Measurements from ENCODE around the gene PTOV1. TPM values are rescaled to one million over a fixed set of nuclear protein-coding genes. Genes with fewer than 3 reads are reported as not detected.
"Not testable (repeated sequence)": the region's sequence is repeated elsewhere in the genome, so short reads cannot be mapped to it uniquely, and the experiment has no call there.

Gene PTOV1
- total RNA-seq, 1 donor from 2014 or later, result 143 TPM

DNA sequence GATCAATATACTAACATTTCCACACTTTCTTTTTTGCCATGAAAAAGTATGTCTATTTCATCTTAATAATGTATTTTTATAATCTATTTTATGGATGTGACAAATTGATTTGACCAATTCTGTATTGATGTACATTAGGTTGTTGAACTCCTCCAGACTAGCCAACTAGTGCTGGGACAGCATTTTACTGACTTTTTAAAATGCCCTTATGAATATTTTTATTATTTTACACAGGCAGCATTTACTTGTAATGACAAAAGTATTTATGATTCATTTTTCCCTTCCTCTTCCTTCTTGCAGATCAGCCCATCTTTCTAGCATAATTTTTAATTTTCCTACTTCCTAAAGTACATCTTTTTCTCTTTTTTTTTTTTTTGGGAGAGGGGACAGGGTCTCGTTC is 36.9 kb upstream of the PTOV1 start:
- ATAC-seq (no peak), DNase-seq (ENCODE audit: low spot score) (no peak)
- intact Hi-C loops (cut with DNase I), result no loop called here

DNA sequence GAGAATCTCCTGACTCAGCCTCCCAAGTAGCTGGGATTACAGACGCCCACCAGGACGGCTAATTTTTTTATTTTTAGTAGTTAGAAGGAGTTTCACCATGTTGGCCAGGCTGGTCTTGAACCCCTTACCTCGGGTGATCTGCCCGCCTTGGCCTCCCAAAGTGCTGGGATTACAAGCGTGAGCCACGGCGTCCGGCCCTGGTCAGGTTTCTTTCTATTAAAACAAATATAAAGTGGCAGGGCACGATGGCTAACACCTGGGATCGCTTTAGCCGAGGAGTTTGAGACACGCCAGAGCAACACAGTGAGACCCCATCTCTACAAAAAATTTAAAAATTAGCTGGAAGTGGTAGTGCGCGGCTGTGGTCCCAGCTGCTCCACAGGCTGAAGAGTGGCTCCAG is 34.4 kb upstream of the PTOV1 start:
- DNase-seq (ENCODE audit: low spot score) (no peak), ATAC-seq (no peak)
- intact Hi-C loops (cut with DNase I), result no loop called here

DNA sequence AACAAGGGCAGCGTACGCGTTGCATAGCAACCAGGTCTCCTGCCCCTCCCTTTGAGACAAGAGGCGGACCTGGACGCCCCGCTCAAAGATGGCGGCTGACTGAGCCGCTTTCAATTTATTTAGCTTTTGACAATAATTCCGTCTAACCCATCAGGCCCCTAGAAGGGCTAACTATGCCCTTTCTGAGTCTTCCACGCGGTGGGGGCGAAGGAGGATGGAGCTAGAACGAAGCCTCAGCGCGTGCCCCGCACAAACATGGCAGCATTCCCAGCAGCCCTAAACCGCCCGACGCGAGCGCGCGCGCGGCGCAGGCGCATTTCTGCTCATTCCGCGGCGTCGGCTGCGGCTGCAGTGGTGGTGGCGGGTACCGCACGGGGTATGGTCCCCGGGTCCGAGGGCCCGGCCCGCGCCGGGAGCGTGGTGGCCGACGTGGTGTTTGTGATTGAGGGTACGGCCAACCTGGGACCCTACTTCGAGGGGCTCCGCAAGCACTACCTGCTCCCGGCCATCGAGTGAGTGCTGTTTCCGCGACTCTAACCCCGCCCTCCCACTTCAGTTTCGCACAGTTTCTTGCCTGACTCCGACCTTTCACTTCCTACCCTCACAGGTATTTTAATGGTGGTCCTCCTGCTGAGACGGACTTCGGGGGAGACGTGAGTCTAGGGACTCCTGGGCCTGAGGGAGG is 32.9 kb upstream of the PTOV1 start, which contains the start of gene MED25:
TSS of gene MED25 (plus strand) at position 326 of the 685 bp plus-strand sequence. CDS start at position 379, 53 bp downstream.
- DNase-seq (ENCODE audit: low spot score) (peak; percentile 92), ATAC-seq (peak; percentile 84)
- intact Hi-C loops (cut with DNase I), result no loop called here

DNA sequence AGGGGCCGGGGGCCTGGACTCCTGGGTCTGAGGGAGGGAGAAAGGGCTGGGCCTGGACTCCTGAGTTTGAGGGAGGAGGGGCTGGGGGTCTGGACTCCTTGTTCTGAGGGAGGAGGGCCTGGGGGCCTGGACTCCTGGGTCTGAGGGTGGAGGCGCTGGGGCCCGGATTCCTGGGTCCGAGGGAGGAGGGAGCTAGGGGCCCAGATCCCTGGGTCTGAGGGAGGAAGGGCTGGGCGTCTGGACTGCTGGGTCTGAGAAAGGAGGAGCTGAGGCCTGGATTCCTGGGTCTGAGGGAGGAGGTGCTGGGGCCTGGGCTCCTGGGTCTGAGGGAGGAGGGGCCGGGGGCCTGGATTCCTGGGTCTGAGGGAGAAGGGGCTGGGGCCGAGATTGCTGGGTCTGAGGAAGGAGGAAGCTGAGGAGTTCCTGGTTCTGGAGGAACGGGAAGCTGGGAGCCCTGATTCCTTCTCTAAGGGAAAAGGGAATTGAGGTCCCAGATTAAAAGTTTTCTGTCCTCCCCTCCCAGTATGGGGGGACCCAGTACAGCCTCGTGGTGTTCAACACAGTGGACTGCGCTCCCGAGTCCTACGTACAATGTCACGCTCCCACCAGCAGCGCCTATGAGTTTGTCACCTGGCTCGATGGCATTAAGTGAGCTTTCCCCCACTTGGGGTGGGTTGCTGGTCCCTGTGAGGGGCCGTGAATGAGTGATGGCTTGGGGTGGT is 32.1 kb upstream of the PTOV1 start:
- DNase-seq (ENCODE audit: low spot score) (no peak), ATAC-seq (no peak)
- intact Hi-C loops (cut with DNase I), result no loop called here

DNA sequence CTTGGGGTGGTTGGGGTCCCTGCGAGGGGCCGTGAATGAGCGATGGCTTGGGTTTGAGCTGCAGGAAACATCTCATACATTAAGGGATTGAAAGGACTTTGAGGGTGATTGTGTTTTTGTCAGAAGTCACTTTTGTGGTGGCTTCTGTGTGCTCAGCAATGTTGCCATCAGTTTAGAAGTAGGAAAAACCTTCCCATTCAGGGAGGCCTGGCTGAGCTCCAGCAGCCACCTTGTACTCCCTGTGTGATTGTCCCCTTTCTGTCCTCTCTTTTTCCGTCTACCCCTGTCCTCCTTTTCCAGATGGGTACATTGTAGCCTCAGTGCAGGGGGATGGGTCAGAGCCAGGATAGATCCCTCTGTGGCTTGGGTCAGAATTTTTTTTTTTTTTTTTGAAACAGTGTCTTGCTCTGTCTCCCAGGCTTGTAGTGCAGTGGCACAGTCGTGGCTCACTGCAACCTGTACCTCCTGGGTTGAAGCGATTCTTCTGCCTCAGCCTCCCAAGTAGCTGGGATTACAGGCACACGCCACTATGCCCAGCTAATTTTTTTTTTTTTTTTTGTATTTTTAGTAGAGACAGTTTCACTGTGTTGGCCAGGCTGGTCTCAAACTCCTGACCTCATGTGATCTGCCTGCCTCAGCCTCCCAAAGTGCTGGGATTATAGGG is 31.4 kb upstream of the PTOV1 start:
- DNase-seq (ENCODE audit: low spot score); intact Hi-C loops (cut with DNase I); ATAC-seq: not testable (repeated sequence)

DNA sequence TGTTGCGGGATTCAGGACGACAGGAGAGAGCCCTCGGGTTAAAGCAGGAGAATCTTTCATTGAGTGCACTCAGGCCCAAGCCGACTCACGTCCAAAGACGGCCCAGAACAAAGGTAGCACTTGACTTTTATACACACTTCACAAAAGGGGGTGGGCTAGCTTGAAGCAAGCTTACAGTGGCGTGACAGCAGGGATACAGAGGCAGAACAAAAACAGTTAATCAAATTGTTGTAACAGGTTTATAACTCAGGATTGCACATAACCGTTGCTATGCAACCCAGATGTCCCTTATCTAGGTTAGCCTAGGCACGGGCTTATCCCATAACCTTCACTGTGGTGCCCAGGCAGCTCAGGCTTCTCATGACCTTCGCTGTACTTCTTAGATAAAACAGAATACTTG is 30.8 kb upstream of the PTOV1 start:
- ATAC-seq (no peak), DNase-seq (ENCODE audit: low spot score) (no peak)
- intact Hi-C loops (cut with DNase I), result no loop called here

DNA sequence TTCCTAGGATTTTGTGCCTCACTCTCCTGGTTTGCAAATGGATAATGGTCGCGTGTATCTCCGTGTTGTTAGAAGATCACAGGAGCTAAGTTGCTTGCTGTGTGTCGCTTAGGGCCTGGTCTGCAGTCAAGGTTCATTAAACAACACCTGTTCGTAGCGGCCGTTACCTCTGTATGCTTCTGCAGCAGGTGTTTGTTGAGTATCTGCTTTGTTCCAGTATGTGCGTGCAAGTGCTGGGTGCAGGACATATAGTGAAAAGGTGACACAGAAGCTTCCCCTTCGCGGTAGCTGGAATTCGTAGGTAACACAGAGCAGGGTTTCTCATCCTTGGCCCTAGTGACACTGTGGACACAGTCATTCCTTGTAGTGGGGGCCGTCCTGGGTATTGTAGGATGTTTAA is 27.5 kb upstream of the PTOV1 start:
- DNase-seq (ENCODE audit: low spot score), result no peak
- intact Hi-C loops (cut with DNase I), result no loop called here
- ATAC-seq, result no peak

DNA sequence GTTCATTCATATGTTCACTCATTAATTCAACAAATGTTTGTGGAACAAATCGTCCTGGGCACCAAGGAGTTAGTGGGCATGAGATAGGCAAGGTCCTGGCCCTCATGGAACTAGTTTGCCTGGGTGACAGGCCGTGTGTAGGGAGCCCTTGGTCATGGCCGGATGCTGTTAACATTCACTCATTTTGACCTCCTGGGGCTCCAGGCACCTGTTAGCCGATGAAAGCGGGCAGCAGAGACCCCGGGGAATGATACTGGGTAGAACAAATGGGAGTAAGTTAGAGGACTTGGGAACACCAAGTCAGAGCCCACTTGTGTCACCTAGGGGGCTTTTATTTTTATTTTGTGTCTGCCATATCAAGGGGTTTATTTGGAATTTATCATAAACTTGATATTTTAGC is 26.3 kb upstream of the PTOV1 start:
- ATAC-seq, result no peak
- intact Hi-C loops (cut with DNase I), result no loop called here

DNA sequence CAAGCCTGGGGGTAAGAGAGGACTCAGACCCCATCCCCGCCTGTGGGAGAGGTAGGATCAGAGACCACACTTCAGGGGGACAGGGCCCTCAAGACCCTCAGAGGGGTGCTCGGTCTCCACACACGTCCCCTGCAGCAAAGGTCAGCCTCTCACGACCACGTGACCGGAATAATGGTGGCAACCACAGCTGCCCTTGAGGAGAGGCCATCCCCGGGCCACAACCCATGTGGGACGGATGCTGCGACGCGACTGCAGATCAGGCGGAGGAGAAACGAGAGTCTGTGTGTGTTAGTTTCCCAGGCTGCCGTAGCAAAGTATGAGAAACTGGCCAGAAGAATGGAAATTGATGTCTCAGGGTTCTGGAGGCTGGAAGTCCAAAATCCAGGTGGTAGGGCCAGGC is 23.9 kb upstream of the PTOV1 start:
- intact Hi-C loops (cut with DNase I), result no loop called here
- DNase-seq (ENCODE audit: low spot score) (no peak), ATAC-seq (no peak)

More for the DNA sequence above, 26.3 kb upstream of the PTOV1 start:
- DNase-seq (ENCODE audit: low spot score), result no peak

DNA sequence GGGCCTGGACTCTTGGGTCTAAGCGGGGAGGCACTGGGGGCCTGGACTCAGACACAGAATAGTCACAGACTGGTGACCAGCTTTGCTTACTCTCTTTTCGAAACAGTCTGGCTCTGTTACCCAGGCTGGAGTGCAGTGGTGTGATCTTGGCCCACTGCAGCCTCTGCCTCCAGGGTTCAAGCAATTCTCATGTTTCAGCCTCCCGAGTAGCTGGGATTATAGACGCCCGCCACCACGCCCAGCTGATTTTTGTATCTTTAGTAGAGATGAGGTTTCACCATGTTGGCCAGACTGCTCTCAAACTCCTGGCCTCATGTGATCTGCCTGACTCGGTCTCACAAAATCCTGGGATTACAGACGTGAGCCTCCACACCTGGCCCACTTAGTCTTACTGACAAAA is 21.8 kb upstream of the PTOV1 start:
- ATAC-seq (no peak), DNase-seq (ENCODE audit: low spot score) (no peak)
- intact Hi-C loops (cut with DNase I), result no loop called here

DNA sequence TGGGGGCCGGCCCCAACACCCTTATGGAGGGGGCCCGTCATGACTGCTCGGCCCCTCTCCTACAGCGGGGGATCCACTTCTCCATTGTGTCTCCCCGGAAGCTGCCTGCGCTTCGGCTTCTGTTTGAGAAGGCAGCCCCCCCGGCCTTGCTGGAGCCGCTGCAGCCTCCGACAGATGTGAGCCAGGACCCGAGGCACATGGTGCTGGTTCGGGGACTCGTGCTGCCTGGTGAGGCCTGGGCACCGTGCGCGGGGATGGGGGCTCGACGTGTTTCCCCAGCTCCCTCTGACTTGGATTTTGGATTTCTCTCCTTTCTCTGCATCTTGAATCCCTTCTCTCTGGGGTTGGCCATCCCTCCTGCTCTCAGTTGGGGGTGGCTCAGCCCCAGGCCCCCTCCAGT is 21.2 kb upstream of the PTOV1 start:
- intact Hi-C loops (cut with DNase I), result no loop called here
- no peak for ATAC-seq

DNA sequence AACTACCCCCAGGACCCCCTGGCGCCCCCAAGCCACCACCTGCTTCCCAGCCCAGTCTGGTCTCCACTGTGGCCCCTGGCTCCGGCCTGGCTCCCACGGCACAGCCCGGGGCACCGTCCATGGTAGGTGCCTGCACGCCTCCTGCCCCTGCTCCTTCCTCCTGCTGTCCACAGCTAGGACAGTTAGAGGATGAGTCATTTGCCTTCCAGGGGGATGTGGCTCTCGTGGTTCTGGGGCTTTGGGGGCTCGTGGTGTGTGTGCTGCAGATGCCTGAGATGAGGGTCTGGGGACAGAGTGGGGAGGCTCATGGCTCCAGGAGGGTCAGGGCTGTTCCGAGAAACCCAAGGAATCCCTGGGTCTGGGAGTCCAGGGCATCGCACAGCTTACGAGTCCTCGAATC is 20.2 kb upstream of the PTOV1 start:
- no peak for DNase-seq (ENCODE audit: low spot score)
- intact Hi-C loops (cut with DNase I), result no loop called here
- ATAC-seq, result no peak

More for the DNA sequence above, 21.2 kb upstream of the PTOV1 start:
- no peak for DNase-seq (ENCODE audit: low spot score)

DNA sequence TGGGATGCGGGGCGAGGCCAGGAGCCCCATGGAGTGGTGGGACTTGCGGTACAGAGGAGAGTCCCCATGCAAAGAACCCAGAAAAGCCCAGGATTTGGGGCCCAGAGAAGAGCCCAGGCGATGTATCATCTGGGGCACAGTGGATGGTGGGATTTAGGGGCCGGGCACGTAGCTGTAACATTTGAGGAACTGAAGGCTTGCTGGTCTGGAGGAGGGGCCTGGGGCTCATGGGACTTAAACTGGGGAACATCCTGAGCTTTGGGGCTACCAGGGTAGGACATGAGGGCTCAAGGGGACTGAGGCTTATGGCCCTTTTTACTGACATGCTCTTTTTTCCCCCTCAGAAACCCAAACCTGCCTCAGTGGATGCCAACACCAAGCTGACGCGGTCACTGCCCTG is 19.4 kb upstream of the PTOV1 start:
- no peak for ATAC-seq
- intact Hi-C loops (cut with DNase I), result no loop called here
- DNase-seq (ENCODE audit: low spot score), result no peak

DNA sequence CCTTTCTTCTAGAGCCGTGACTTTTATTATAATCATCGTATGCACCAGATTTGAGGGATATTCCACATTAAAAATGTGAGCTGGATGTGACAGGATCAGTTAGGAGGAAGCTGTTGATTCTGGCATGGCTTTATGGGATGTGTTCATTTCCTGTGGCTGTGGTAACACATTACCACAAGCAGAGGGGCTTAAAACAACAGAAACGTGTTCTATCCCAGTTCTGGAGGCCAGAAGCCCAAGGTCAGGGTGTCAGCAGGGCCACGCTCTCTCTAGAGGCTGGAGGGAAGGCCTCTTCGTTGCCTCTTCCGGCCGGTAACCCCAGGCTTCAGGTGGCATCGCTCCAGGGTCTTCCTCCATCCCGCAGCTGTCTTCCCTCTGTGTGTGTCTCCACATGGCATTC is 18.4 kb upstream of the PTOV1 start:
- ATAC-seq, result peak; percentile 33
- DNase-seq (ENCODE audit: low spot score), result no peak
- intact Hi-C loops (cut with DNase I), result no loop called here

DNA sequence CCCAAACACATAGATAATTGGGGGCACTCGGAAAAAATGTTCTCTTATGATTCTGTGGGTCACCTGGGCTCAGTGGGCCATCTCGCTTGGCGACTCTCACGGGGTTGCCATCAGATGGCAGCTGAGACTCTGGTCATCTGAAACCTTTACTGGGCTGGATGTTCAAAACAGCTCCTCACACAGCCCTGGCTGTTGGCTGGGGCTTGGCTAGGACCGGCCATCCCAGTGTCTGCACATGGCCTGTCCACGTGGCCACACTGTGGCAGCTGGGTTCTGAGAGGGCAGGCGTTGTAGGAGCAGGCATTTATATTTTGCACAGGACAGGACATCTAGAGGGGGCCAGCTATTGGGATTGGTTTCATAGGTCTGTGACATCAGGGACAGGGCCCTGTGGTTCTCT is 17.4 kb upstream of the PTOV1 start:
- intact Hi-C loops (cut with DNase I), result no loop called here
- ATAC-seq (no peak), DNase-seq (ENCODE audit: low spot score) (no peak)

DNA sequence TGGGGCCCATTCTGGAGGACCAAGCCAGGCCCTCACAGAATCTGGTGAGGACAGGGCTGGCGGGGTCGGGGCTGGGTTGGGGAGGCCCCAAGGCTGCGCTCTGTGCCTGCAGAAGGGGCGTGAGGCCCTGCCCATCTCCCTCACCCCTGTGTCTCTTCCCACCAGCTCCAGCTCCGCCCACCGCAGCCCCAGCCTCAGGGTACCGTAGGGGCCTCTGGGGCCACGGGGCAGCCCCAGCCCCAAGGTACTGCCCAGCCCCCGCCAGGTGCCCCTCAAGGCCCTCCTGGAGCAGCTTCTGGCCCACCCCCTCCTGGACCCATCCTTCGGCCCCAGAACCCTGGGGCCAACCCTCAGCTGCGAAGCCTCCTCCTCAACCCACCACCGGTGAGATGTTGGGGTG is 15.4 kb upstream of the PTOV1 start:
- no peak for DNase-seq (ENCODE audit: low spot score)
- no peak for ATAC-seq
- intact Hi-C loops (cut with DNase I), result no loop called here

DNA sequence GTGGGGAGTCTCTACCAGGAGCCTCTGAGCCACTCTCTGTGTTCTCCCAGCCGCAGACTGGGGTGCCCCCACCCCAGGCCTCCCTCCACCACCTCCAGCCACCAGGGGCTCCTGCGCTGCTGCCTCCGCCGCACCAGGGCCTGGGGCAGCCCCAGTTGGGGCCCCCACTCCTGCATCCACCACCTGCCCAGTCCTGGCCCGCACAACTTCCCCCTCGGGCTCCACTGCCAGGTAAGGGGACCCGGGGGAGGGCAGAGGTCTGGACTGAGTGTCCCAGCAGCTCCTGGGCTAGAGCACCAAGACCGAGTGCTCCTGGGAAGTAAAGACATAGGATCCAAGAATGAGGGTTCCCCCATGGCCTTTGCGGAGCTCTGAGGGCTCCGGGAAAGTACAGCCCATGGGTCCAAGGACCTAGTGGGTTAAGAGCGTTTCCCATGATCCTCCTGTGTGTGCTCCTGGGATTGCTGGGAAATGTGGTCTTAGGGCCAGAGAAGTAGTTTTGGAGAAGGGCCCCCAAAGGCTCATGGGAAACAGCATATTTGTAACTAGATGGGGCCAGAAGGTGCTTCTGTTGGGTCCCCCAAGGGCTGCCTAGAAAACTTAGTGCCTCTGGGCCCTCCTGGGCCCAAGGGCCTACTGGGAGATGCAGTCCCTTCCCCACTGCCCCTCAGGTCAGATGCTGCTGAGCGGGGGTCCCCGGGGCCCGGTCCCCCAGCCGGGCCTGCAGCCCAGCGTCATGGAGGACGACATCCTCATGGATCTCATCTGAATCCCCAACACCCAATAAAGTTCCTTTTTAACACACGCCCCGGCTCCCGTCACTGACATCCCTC is 14.6 kb upstream of the PTOV1 start:
- ATAC-seq, result no peak
- intact Hi-C loops (cut with DNase I), result no loop called here
- no peak for DNase-seq (ENCODE audit: low spot score)

DNA sequence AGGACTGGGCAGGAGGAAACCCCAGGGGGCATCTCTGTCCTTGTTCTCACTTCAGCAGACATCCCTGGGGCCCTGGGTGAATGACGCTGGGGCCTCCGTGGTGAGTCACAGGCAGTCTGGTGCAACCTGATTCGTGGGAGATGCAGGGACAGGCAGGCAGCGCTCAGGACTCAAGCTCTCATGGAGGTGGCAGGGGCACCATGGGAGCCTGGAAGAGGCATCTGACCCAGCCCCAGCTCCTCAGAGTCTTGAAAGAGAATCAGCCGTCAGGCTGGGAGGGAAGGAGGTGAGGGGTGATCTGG is 14.0 kb upstream of the PTOV1 start:
- ATAC-seq, result no peak
- DNase-seq (ENCODE audit: low spot score), result no peak
- intact Hi-C loops (cut with DNase I), result no loop called here

DNA sequence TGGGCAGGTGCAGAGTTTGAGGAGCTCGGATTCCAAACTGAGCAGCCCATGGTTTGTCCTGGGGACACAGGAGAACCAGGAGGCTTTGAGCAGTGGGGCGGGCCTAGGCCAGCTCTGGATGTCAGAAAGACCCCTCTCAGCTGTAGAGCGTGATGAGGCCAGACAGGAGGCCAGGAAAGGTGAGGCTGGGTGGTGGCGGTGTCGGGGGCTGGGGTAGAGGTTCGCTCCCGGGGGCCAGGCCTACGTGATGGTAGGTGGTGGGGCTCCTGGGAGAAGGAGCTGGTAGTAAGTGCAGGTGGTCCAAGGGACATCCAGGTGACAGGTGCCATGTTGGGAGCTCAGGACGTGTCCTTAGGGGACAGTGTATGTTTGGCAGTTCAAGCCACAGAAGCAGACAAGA is 13.5 kb upstream of the PTOV1 start:
- DNase-seq (ENCODE audit: low spot score), result no peak
- no peak for ATAC-seq
- intact Hi-C loops (cut with DNase I), result no loop called here

Data from sciatic nerve (tissue), 2 donors.